Superior temporal gyrus (tissue), 1 donor: ENCODE measurements around the gene PITPNC1.
"Not testable (repeated sequence)": the region's sequence is repeated elsewhere in the genome, so short reads cannot be mapped to it uniquely, and the experiment has no call there.

Source experiments
- DNase-seq: peaks from one replicate; pipeline ENCODE4 v3.0.0-alpha.2; 2016; ENCODE audit errors: extremely low spot score

PITPNC1 gene

DNA sequence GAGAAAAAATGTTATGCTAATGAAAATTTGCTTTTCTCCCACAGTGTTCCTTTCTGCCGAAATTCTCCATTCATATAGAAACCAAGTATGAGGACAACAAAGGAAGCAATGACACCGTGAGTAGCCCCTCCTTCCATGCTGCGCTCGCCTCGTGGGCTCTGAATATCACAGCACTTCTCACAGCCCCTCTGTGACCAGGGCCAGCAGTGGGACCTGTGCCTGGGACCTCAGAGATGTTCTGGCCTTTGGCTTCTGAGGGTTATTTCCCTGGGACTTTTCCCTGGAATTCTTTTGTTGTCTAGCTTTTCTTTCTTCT lies 201.0 kb downstream of the PITPNC1 start:
- no peak for DNase-seq

DNA sequence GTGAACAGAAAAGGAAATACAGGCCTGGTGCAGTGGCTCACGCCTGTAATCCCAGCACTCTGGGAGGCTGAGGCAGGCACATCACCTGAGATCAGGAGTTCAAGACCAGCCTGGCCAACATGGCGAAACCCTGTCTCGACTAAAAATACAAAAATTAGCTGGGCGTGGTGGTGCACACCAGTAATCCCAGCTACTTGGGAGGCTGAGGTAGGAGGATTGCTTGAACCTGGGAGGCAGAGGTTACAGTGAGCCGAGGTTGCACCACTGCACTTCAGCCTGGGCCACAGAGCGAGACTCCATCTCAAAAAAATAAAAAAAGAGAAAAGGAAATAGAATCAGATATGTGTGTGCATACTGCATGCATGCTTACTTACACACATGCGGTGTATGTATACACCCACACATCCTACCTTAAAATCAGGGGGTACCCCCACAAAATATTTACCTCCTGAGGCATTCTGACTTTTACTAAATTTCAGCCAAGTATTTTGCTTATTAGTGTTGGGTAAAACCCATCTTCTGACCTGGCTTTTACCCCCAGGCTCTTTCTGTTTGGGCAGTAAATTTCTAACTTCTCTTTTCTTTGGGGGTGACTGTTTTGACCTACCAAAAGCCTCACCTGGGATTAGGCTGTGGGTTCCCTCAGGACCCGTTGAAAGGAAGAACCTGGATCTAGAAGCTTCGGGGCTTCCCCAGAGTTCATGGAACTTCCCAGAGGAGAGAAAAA lies 201.8 kb downstream of the PITPNC1 start:
- not testable (repeated sequence) for DNase-seq

DNA sequence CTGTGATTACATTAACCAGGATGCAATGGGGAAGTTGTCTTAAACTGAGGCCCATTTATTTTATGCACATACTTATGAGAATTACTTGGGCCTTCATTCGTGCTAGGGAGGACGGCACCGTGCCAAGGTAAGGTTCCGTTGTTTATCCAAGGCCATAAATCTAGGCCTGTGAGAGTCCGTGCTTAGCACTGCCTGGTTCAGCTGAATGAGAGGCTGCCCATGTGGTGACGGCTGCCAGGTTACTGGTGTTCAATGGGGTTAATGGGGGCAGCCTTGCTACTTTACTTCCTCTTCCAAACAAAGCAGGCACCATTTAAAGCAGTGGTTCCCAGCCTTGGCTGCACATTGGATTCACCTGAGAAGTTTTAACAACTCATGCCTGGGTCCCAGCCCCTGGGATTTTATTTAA lies 205.6 kb downstream of the PITPNC1 start:
- no peak for DNase-seq

DNA sequence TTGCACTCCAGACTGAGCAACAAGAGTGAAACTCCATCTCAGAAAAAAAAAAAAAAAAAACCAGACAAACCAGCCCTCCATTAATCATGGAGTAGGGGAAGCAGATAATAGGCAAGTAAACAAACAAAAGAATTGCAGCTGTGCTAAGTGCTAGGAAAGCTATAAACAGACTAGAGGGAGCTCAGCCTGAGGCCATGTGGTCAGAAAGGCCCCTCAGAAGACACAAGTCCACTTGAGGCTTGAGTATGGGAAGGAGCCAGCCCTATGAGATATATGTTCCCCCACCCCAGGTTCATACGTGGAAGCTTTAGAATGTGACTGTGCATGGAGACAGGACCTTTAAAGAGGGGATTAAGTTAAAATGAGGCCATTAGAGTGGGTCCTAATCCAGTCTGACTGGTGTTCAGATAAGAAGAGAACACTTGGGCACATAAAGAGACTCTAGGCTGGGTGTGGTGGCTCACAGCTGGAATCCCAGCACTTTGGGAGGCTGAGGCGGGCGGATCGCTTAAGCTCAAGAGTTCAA lies 208.1 kb downstream of the PITPNC1 start:
- DNase-seq = no peak

DNA sequence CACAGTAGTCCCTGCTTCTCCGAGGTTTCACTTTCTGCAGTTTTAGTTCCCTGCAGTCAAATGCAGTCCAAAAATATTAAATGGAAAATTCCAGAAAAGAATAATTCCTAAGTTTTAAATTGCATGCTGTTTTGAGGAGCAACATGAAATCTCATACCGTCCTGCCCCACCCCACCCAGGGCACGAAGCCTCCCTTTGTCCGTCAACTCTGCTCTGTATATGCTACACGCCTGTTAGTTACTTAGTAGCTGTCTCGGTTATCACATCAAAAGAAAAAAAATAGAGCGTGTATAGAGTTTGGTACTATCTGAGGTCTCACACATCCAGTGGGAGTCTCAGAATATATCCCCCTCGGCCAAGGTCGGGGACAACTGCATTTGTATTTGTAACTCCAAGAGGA lies 211.2 kb downstream of the PITPNC1 start:
- no peak for DNase-seq

DNA sequence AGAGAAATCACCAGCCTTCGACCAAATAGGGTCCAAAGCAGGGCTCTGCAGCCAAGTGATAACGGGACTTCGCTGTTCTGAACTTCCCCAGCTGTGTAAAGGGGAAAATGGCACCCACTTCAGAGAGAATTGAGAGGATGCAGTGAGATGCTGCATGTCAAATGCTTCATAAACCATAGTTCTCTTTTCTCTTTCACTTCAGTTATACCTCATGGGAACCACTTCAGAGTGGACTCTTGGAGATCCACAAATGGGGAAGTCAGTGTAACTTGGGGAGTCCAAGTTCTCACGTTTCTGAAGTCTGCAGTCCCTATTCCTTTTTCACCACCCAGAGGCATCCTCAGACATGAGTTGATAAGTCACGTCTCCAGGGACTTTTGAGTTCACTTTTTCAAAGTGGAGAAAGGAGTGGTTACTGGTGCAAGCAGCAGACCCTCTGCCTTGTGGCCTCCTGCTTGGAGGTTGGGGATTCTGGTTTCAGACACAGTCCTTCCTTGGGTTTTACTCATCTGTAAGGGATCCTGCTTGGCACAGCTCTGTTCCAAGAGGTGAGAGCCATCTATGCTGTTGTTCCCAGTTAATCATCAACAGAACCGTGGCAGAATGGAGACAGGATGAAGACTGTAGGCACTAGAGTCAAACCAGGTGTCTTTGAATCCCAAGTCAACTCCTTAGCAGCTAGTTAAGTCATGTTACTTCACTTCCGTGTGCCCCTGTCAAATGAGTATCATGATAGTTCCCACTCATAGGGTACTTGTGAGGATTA lies 217.2 kb downstream of the PITPNC1 start:
- DNase-seq = no peak

DNA sequence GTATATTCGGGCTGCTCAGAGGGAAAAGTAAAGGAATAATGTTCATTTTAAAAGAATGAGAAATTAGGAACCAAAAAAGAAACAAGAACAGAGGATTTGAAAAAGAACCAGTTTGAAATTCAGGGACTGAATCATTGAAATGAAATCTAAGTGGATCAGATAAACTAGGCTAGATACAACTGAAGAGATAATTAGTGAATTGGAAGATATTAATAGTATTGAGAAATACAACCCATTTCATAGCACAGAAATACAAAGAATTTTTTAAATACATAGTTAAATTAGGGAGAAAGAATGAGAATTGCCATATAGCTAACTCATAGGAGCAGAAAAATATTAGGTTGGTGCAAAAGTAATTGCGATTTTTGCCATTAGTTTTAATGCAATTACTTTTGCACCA lies 223.3 kb downstream of the PITPNC1 start:
- DNase-seq = no peak

DNA sequence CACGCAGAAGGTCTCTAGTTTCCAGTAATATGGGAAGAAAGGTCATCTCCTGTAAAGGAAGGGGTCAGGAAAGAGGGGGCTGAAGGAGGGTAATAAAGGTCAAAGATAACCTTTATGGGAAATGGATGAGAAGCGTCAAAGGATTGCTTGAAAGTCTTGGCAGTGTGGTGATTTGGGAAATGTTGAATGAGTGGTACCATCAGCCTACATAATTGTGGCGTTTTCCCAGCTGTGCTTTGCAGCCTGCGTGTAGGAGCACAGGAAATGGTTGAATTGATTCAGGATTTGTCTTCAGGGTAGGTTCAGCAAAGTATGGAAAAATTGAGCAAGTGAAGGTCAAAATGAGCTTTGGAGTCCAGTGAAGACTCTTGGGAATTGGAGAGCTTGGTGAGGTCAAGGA lies 224.8 kb downstream of the PITPNC1 start:
- DNase-seq = no peak

DNA sequence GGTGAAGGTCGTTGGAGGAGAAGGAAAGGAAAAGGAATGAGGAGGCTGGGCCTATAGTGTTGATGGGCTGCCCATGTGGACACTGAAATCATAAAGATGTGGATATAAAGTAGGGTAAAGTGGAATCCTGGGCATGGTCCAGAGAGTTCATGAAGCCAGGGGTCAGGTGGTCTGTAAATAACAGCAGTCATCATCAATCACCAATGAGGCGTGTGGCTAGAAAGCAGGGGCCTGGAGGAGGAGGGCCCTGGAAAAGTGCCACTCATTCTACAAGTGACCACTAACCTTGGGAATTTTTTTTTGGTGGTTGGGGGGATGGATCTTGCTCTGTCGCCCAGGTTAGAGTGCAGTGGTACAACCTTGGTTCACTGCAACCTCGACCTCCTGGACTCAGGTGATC lies 225.4 kb downstream of the PITPNC1 start:
- DNase-seq = no peak

DNA sequence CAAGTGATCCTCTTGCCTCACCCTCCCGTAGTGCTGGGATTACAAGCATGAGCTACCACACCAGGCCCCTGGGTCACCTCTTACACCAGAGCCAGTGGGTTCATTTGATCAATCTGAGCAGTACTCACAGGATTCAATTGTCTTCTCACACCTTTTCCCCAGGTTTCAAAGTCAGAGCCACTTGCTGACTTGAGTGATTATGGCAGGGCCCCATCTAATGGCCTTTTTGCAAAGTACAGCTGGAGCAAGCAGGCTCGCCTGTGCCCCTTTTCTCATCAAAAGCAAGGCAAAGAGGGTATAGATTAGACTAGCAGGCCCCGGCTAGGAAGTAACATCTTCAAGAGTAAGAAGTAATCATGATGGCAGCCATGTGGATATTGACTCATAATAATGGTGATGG lies 225.9 kb downstream of the PITPNC1 start:
- DNase-seq = no peak

DNA sequence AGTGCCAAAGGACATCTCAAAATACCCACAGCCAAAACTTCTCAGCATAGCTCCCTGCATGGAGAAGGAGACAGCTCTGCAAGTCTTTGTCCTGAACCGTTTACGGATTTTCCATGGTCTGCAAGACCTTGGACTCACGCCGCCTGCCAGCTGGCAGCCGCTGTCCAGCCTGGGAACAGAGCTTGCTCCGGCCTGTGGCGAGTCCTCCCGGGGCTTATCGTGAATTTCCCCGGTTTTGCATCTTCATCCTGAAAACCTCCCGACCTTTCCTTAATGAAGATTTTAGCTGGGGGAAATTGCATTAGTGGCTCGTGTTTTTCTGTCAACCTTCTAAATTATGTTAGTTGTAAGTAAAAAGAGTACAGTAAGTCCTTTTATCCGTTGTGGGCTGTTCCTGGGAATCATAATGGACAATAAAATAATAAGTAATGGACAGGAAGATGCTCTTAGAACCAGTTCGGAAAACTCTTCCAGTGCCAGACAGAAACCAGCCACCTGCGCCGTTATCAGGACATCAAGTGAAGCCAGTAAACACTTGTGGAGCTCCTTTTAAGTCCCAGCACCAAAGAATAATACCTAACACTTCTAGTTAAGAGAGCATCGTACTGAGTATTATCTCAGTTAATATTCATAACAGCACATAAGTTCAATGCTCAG lies 228.3 kb downstream of the PITPNC1 start:
- no peak for DNase-seq

DNA sequence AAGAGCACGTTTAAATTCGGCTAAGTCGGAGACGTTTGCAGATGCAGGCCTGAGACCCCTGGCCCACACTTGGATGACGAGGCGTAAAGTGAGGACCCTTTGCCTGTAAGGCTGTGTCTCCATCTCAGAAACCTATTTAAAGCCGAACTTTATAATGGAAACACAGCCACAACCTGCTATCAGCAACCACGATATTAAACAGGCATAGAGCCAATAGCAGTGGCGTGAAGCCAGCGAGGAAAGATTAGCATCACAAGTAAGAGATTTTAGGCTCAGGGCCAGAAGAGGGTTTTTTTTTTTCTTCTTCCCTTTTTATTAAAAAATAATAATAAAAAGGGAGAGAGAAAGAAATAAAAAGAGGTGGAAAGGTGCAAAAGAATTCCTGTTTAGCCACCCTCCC lies 229.4 kb downstream of the PITPNC1 start:
- DNase-seq = no peak

DNA sequence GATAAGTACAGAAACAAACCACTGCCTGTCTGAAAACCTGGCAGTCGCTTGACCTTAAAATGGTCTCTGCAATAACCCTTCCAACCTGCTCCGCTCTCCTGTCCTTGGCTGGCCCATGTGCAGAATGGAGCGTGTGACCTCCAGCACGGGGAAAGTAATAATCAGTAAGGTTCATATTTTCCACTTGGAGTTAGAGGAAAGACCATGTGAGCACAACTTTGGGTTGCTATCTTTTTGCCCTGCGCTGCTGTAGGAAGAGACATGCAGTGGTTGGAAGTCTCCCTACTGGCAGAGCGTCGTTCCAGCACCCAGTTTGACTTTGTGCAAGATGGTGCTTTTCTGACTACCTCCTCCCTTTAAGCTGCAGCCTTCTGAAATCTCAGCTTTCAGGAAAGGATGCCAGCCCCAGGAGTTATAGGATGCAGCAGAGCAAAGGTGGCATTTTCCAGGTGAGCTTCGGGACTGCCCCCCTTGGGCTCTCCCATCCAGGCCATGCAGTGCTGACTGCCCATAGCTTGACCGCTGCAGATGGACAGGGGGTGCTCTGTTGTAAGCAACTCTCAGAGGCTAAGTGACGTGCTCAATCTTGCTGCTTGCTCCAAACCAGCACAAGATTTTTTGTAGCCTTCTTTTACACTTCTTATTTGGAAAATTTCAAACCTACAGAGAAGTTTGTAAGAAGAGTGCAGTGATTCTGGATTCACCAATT lies 230.0 kb downstream of the PITPNC1 start:
- no peak for DNase-seq

DNA sequence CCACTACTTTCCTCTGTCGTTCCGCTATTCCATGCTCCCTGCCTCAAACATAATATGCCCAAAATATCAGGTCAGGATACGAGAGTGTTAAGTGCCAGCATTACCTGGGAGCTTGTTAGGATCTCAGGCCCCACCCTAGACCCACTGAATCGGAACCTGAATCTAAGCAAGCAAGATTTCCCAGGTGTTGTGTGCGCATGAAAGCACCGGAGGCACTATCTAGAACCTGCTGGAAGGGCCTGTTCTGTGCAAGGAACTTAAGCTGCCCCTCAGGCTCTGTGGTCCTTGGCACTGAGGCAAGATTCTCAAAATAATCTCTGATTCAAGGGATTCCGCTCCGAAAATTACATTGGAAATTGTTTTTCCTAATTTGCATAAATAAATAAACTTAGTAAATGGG lies 233.0 kb downstream of the PITPNC1 start:
- no peak for DNase-seq

DNA sequence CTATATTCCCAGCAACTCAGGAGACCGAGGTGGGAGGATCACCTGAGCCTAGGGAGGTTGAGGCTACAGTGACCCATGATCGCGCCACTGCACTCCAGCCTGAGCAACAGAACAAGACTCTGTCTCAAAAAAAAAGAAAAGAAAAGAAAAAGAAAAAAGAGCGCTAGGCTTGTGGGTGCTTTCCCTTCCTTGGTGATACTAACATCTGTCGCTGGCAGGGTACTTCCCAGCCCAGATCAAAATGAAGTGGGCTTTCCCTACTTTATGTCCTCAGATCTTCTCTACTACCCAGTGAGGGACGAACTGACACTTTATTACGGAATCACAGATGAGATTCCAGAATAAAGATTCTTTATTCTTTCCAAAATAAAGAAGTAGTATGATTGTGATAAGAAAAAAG lies 236.9 kb downstream of the PITPNC1 start:
- no peak for DNase-seq

DNA sequence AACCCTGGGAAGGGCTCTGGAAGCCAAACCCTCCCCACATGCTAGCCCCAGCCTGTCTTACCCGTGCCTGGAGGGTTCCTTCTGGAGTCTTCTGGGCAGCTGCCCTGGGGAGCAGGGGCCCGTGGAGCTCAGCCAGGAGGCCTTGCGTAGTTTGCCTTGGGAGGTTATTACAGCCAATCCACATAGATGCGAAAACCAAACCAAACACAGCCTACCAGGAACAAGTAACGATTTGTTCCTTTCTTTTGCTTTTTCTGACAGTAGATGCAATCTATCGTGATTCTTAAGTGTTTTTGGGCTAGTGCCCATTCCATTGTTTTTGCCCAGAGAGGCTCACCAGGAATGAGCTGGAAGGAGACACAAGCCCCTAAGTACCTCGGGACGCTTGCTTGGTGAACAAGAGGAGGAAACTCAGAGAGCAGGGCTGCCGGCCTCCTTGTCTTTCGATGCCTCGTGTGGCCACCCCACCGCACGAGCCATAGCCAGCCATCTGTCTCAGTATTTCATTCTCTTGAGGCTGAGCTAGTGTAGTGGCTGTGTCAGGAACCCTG lies 238.0 kb downstream of the PITPNC1 start:
- DNase-seq = no peak

DNA sequence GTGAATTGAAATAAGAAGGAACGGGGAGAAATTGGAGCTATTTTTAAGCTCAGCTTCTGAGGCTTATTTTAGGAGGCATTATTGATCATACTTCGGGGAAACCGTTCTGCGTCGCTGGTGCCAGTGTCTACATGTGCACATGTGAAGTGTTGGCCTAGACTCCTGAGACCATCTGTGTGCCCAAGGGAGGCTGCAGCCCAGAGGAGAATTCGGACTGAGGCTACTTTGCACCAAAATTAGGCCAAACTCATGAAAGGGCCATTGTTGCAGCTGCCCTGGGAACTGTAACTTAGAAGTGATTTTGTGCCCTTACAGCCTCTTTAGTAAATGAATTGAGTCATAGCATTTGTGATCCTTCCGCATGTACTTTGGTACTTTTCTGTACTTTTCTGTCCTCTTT lies 238.7 kb downstream of the PITPNC1 start:
- no peak for DNase-seq

DNA sequence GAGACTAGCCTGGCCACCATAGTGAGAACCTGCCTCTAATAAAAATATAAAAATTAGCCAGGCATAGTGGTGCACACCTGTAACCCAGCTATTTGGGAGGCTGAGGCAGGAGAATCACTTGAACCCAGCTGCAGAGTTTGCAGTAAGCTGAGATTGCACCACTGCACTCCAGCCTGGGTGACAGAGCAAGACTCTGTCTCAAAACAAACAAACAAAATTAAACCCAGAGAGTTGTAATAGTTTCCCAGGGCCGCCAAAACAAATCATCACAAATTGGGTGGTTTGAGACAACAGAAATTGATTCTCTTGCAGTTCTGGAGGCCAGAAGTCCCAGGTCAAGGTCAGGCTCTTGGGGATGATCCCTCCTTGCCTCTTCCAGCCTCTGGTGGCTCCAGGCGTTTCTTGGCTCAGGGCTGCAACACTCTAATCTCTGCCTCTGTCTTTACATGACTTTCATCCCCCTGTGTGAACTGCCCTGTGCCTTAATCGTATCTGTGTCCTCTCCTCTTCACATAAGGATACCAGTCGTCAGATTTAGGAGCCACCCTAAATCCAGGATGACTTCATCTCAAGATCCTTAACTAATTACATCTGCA lies 240.3 kb downstream of the PITPNC1 start:
- DNase-seq = no peak

DNA sequence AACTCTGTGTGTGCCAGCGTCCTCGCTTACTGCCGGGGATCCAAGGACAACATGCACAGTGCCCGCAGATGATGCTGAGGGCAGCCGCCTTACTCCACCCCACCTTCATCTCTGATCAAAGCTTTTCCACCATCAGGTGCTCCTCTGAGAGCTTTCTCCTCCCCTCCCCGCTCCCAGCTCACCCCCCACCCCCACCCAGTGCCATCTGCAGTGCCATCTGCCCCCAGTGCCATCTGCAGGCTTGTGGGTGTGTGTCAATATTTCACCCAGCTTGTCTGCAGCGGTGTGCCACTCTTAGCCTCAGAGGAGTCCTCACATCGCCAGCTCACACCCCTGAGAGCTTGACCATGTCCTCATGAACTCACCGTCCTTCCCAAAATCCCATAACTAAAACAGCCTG lies 242.5 kb downstream of the PITPNC1 start:
- no peak for DNase-seq

DNA sequence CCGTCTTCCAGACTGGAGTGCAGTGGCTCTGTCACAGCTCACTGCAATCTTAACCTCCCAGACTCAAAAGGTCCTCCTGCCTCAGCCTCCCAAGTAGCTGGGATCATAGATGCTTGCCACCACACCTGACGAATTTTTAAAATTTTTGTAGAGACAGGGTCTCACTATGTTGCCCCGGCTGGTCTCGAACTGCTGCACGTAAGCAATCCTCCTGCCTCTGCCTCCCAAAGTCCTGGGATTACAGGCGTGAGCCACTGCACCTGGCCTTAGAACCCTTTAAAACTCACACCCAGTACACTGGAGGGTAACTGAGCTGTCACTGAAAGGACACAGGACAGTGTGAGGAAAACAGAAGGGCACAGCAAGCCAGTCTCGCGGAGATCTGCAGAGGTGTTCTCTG lies 243.0 kb downstream of the PITPNC1 start:
- DNase-seq = no peak

DNA sequence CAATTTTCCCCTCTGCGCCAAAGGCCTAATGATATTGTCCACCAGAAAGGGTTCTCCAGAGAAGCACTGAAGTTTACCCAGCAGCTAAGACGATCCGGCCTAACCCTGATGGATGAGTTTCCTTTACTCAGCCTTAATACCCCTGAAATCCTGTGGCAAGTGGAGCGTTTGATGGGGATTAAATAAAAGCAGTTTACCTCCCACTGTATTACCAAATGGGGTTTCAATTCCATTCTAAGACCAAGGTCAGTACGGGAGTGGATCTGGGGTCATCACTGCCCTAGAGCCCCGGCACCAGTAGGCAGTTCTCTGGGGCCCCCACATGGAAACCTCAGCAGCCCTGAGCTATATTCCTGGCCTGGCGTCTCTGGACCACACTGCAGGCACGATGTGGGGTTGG lies 243.6 kb downstream of the PITPNC1 start:
- no peak for DNase-seq

DNA sequence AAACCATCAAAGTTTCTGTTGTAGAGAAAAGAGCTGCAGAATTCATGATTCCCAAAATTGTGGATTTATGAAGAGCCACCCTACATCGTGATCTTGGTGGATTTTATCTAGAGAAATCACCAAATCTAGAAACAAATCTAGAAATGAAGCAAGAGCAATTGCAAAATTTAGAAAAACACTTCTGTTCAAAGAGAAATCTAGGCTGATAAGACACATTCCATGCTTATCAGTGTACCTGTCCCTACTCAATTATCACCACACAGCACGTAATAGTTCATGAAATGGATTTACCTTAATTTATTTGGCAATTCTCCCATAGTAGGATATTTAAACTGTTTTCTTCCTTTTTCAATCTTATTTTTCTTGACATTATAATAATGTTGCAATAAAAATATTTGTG lies 246.7 kb downstream of the PITPNC1 start:
- no peak for DNase-seq
